Adrenal gland (tissue), 12 donors: ENCODE data around the gene PLPP7. TPM values are rescaled to one million over a fixed set of nuclear protein-coding genes. Genes with fewer than 3 reads are reported as not detected.
A peak's percentile ranks its signal among the peaks of the same experiment; 100 is the strongest.

Source experiments
- DNase-seq, 7 donors: peaks; one replicate each; pipeline ENCODE4 v3.0.0-alpha.2; 2019 to 2020
- H3K27ac ChIP-seq, 5 donors: fragments of 200-600 bp; sonication (generic) in 4 of 5; 1 replicate in 3 of 5; 2 replicates in 2 of 5; pipeline versions ENCODE4 v1.5.1 to v1.8.0; 2016 to 2020; ENCODE audit warnings: mild to moderate bottlenecking in 1 of 5
- H3K27me3 ChIP-seq: fragments of 200-600 bp; 2 replicates; pipeline ENCODE4 v1.8.0; 2021
- H3K36me3 ChIP-seq, 2 donors: fragments of 200-600 bp; replicated peaks in 1 of 2; 1 replicate in 1 of 2; 2 replicates in 1 of 2; pipeline versions ENCODE4 v1.5.1 to v1.8.0; 2018 to 2022
- H3K4me1 ChIP-seq, 2 donors: fragments of 200-600 bp; replicated peaks in 1 of 2; 1 replicate in 1 of 2; 2 replicates in 1 of 2; pipeline versions ENCODE4 v1.5.1 to v1.8.0; 2018 to 2021
- H3K4me3 ChIP-seq, 4 donors: fragments of 200-600 bp; sonication (generic) in 3 of 4; one replicate each; pipeline ENCODE4 v1.5.1; 2016 to 2018
- H3K9me3 ChIP-seq, 3 donors: fragments of 200-600 bp; sonication (generic) in 1 of 3; replicated peaks in 1 of 3; 1 replicate in 2 of 3; 2 replicates in 1 of 3; pipeline versions ENCODE4 v1.5.1 to v1.8.0; 2016 to 2021
- CTCF ChIP-seq, 6 experiments: fragments of 450-650 bp in 4 of 6; fragments of 200-600 bp in 2 of 6; sonication (generic) in 1 of 6; IDR thresholded peaks; 1 replicate in 5 of 6; 2 replicates in 1 of 6; pipeline versions ENCODE4 v1.5.1 to v1.8.0; 2016 to 2021; ENCODE audit warnings: antibody characterized with exemption in 6 of 6, mild to moderate bottlenecking in 2 of 6, moderate library complexity in 1 of 6
- POLR2A ChIP-seq, 2 donors: fragments of 450-650 bp; IDR thresholded peaks; one replicate each; pipeline ENCODE4 v1.6.1; 2017; ENCODE audit warnings: antibody characterized with exemption in 2 of 2, mild to moderate bottlenecking in 2 of 2, moderate library complexity in 1 of 2
- WGBS, 4 donors: extraction: QIAGEN DNeasy Blood & Tissue Kit in 2 of 4; methylation state at CpG; one replicate each; pipeline versions ENCODE4 v1.1.5 to v1.1.7; 2013 to 2017; 5-methylcytosine and 5-hydroxymethylcytosine counted together
- intact Hi-C, 2 donors: fragments of 100-400 bp; cut with DNase I; formaldehyde crosslinking; loops; one replicate each; pipeline versions ENCODE4 v1.14.1 to v1.15.0; 2022 to 2023
- polyA plus RNA-seq, 3 donors: library from polyadenylated mRNA; stranded (reverse); fragments of 200-250 nt in 2 of 3; fragments of 350-450 nt in 1 of 3; fragmentation: Illumina TruSeq in 1 of 3; extraction: RNeasy Lipid Tissue Mini Kit (QIAGEN cat#74804) in 1 of 3; gene quantifications; one replicate each; pipeline ENCODE4 v1.2.3, GENCODE V29; 2013 to 2014
- total RNA-seq, 9 donors: library from RNA; depleted of rRNA in 4 of 9; stranded (reverse); fragments of >200 nt in 4 of 9; fragments of 120-200 nt in 1 of 9; fragmentation: NEBNext Ultra II Directional in 1 of 9; extraction: Animal tissue kit (Norgen Biotek cat#: 25700) in 1 of 9; gene quantifications; one replicate each; pipeline versions ENCODE4 v1.1.0 to v1.2.4, GENCODE V29; 2013 to 2023
- donor health status: healthy with polysubstance abuse.
- donor health status: Bipolar disorder and iron deficiency.
- donor health status: DM: yes; HTN: yes; CAD: no.
- donor health status: DM: no; HTN: no; CAD: no.
- donor health status: DM: no; HTN: no; CAD: no.
- donor health status: DM: yes; HTN: yes; CAD: no.

PLPP7 gene
- total and polyA plus RNA-seq, 12 donors = 4.8 to 31.4 (median 16.5) TPM

- Histone ChIP-seq H3K4me1 (peaks cover 0 to 9% of the 10 kb centered on the region in 2 donors), H3K27me3 (no peaks in the 10 kb centered on the region), H3K36me3 (peaks cover 0 to 8% of the 10 kb centered on the region in 2 donors), H3K9me3 (no peaks in the 10 kb centered on the region), H3K4me3 (no peak overlapping the region), H3K27ac (peak overlapping the region; percentile 13 to 93 (median 58))
- WGBS, 4 donors = 62 to 81% (median 76%) methylated on average over 5 to 8 of the region's 8 CpGs
- TF ChIP-seq POLR2A (IDR thresholded peaks at IDR 0.05) (no peak), CTCF (IDR thresholded peaks at IDR 0.05) (no peak)
- intact Hi-C loops = no loop called here
- DNase-seq = no peak
Measured at GRCh38 chr9:131255676-131256197, 33.8 kb upstream of the PLPP7 start.

- Histone ChIP-seq H3K27me3 (no peaks in the 10 kb centered on the region), H3K36me3 (peaks cover 0 to 11% of the 10 kb centered on the region in 2 donors), H3K4me3 (no peak overlapping the region), H3K9me3 (no peaks in the 10 kb centered on the region), H3K27ac (peak overlapping the region in 2 of 5 donors; percentile 60 to 93), H3K4me1 (peaks cover 0 to 9% of the 10 kb centered on the region in 2 donors)
- 86 to 87% (median 87%) methylated on average over 12 to 15 of the region's 15 CpGs for WGBS, 4 donors
- no peak for TF ChIP-seq CTCF (IDR thresholded peaks at IDR 0.05)
- TF ChIP-seq POLR2A (IDR thresholded peaks at IDR 0.05) = no peak
- intact Hi-C loops = no loop called here
- no peak for DNase-seq
Measured at GRCh38 chr9:131257266-131258025, 32.1 kb upstream of the PLPP7 start.

GRCh38 chr9:131258186-131258585, 31.3 kb upstream of the PLPP7 start:
- TF ChIP-seq POLR2A (IDR thresholded peaks at IDR 0.05) (no peak), CTCF (IDR thresholded peaks at IDR 0.05) (no peak)
- intact Hi-C loops = no loop called here
- H3K27me3 ChIP-seq = no peaks in the 10 kb centered on the region

GRCh38 chr9:131258698-131259431, 30.7 kb upstream of the PLPP7 start:
- H3K4me1 ChIP-seq = peaks cover 0 to 9% of the 10 kb centered on the region in 2 donors
- no peak for DNase-seq
- no peaks in the 10 kb centered on the region for H3K9me3 ChIP-seq
- H3K27ac ChIP-seq = no peak overlapping the region
- intact Hi-C loops = no loop called here
- H3K27me3 ChIP-seq = no peaks in the 10 kb centered on the region
- TF ChIP-seq POLR2A (IDR thresholded peaks at IDR 0.05) = no peak
- H3K4me3 ChIP-seq = no peak overlapping the region
- 82 to 93% (median 85%) methylated on average over 13 to 25 of the region's 25 CpGs for WGBS, 4 donors
- peaks cover 0 to 11% of the 10 kb centered on the region in 2 donors for H3K36me3 ChIP-seq

More at GRCh38 chr9:131258186-131258585, 31.3 kb upstream of the PLPP7 start:
- WGBS, 4 donors = 66 to 73% (median 72%) methylated on average over 14 to 15 of the region's 15 CpGs
- DNase-seq = no peak
- Histone ChIP-seq H3K27ac (no peak overlapping the region), H3K4me1 (peaks cover 0 to 9% of the 10 kb centered on the region in 2 donors), H3K9me3 (no peaks in the 10 kb centered on the region), H3K36me3 (peaks cover 0 to 11% of the 10 kb centered on the region in 2 donors), H3K4me3 (no peak overlapping the region)
